Activated naive CD8-positive, alpha-beta T cell treated with anti-CD3 and anti-CD28 coated beads, Interleukin-2, amount 50 U/mL, for 24 hours (primary cell): ENCODE data around the gene RPL35A.
"Not testable (repeated sequence)": the region's sequence is repeated elsewhere in the genome, so short reads cannot be mapped to it uniquely, and the experiment has no call there.

Experiments used
- ATAC-seq: fragments of 150-1000 bp; cut with Tn5 transposase; one replicate; pipeline ENCODE4 v1.10.0; 2021
- DNase-seq: peaks from one replicate; pipeline ENCODE4 v3.0.0; 2021
- H3K27ac Mint-ChIP-seq: one replicate; pipeline ENCODE4 v1.8.0; 2021; ENCODE audit warnings: mild to moderate bottlenecking, mixed read lengths
- H3K27me3 Mint-ChIP-seq: one replicate; pipeline ENCODE4 v1.8.0; 2021; ENCODE audit warnings: mixed read lengths
- H3K36me3 Mint-ChIP-seq: one replicate; pipeline ENCODE4 v1.8.0; 2021; ENCODE audit warnings: low read depth, mixed read lengths
- H3K4me1 Mint-ChIP-seq: one replicate; pipeline ENCODE4 v1.8.0; 2021; ENCODE audit warnings: mixed read lengths
- H3K4me3 Mint-ChIP-seq: one replicate; pipeline ENCODE4 v1.8.0; 2021; ENCODE audit warnings: mild to moderate bottlenecking, moderate library complexity, mixed read lengths
- H3K9me3 Mint-ChIP-seq: one replicate; pipeline ENCODE4 v1.8.0; 2021; ENCODE audit warnings: mixed read lengths

RPL35A gene

DNA sequence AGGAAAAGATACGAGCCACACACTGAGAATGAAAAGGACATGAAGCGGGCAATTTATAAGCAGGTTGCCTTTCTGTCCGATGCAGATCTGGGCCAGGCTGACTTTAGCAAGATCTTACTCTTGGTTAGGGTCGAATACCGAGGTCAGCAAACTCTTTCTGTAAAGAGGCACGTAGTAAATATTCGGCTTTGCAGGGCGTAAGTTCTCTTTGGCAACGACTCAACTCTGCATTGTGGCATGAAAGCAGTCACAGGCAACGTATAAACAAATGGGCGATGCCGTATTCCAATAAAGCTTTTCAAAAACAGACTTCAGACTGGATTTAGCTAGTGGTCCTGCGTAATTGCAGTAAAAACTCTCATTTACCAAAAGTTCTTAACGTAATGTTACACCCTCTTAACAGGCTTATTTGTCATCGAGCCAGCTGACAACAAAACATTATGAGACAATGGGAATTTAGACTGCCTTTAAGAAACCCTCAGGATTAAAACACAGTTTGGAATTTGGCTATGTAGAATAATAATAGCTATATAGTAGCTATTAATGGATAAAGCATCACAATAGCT, 13.1 kb upstream of the RPL35A start:
- Mint-ChIP-seq H3K4me3 (no peak overlapping the region), H3K36me3 (peaks cover 2% of the 10 kb centered on the region), H3K27me3 (no peaks in the 10 kb centered on the region), H3K9me3 (no peaks in the 10 kb centered on the region), H3K4me1 (peaks cover 3% of the 10 kb centered on the region), H3K27ac (no peak overlapping the region)
- DNase-seq (no peak), ATAC-seq (no peak)

- ATAC-seq (no peak), DNase-seq (no peak)
- H3K27ac Mint-ChIP-seq = no peak overlapping the region
- H3K9me3 Mint-ChIP-seq = no peaks in the 10 kb centered on the region
- H3K36me3 Mint-ChIP-seq = no peaks in the 10 kb centered on the region
- no peak overlapping the region for H3K4me3 Mint-ChIP-seq
- peaks cover 4% of the 10 kb centered on the region for H3K4me1 Mint-ChIP-seq
- no peaks in the 10 kb centered on the region for H3K27me3 Mint-ChIP-seq
These were observed 9.1 kb upstream of the RPL35A start for GRCh38 chr3:197940745-197941384.

DNA sequence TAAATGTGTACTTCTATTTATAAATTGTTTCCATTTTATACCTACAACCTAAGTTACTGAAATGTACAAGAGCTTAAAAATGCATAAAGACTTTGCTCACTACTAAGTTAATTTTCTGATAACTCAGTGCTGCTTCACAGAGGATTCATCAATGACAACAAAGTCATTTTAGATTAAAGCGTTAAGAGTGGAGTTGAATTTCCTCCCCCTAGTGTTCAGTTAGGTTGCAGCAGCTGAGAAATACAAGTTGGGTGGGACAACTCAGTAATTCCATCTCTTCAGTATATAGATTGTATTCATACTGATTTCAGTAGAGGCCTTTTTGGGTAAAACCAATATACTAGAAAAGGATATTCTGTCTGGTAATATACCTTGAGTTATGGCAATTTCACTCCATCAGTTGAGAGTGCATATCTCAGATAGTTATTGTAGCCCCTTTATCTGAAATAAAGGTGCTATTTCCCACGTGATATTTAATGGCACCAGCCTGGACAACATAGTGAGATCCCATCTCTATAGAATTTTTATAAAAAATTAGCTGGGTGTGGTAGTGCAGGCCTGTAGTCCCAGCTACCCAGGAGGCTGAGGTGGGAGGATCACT, 6.9 kb upstream of the RPL35A start:
- Mint-ChIP-seq H3K4me1 (peaks cover 4% of the 10 kb centered on the region), H3K4me3 (no peak overlapping the region)

GRCh38 chr3:197949191-197949777, 706 bp upstream of the RPL35A start:
- H3K36me3 Mint-ChIP-seq = peaks cover 43% of the 10 kb centered on the region
- ATAC-seq (peak; percentile 4), DNase-seq (no peak)
- H3K4me3 Mint-ChIP-seq = peak overlapping the region; percentile 97
- H3K9me3 Mint-ChIP-seq = no peaks in the 10 kb centered on the region
- H3K27me3 Mint-ChIP-seq = no peaks in the 10 kb centered on the region
- H3K4me1 Mint-ChIP-seq = peaks cover 41% of the 10 kb centered on the region
- peak overlapping the region; percentile 100 for H3K27ac Mint-ChIP-seq

More for the DNA sequence above, 6.9 kb upstream of the RPL35A start:
- H3K36me3 Mint-ChIP-seq = no peaks in the 10 kb centered on the region
- H3K27ac Mint-ChIP-seq = no peak overlapping the region
- H3K27me3 Mint-ChIP-seq = no peaks in the 10 kb centered on the region
- ATAC-seq (peak; percentile 86), DNase-seq (no peak)
- H3K9me3 Mint-ChIP-seq = no peaks in the 10 kb centered on the region

- H3K27me3 Mint-ChIP-seq = no peaks in the 10 kb centered on the region
- H3K27ac Mint-ChIP-seq = peak overlapping the region; percentile 100
- ATAC-seq = no peak
- H3K9me3 Mint-ChIP-seq = no peaks in the 10 kb centered on the region
- no peak for DNase-seq
- H3K4me1 Mint-ChIP-seq = peaks cover 49% of the 10 kb centered on the region
- H3K36me3 Mint-ChIP-seq = peaks cover 57% of the 10 kb centered on the region
- H3K4me3 Mint-ChIP-seq = peak overlapping the region; percentile 97
These were observed 679 bp downstream of the RPL35A start for GRCh38 chr3:197950677-197951061.

GRCh38 chr3:197951392-197951990, 1.5 kb downstream of the RPL35A start:
- no peak for DNase-seq
- no peaks in the 10 kb centered on the region for H3K9me3 Mint-ChIP-seq
- ATAC-seq = no peak
- peaks cover 51% of the 10 kb centered on the region for H3K4me1 Mint-ChIP-seq
- H3K4me3 Mint-ChIP-seq = peak overlapping the region; percentile 97
- H3K27ac Mint-ChIP-seq = peak overlapping the region; percentile 100
- no peaks in the 10 kb centered on the region for H3K27me3 Mint-ChIP-seq
- peaks cover 64% of the 10 kb centered on the region for H3K36me3 Mint-ChIP-seq

DNA sequence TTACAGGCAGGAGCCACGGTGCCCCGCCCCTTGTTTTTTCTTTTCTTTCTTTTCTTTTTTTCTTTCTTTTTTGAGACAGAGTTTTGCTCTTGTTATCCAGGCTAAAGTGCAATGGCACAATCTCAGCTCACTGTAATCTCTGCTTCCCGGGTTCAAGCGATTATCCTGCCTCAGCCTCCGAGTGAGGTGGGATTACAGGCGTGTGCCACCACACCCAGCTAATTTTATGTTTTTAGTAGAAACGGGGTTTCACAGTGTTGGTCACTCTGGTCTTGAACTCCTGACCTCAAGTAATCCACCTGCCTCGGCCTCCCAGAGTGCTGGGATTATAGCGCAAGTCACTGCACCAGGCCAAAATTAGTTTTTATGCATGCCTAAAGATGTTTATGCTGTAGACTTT, 2.5 kb downstream of the RPL35A start:
- no peak for ATAC-seq
- no peak for DNase-seq
- H3K4me3 Mint-ChIP-seq = peak overlapping the region; percentile 97
- no peaks in the 10 kb centered on the region for H3K9me3 Mint-ChIP-seq
- peaks cover 74% of the 10 kb centered on the region for H3K36me3 Mint-ChIP-seq
- peaks cover 59% of the 10 kb centered on the region for H3K4me1 Mint-ChIP-seq
- H3K27me3 Mint-ChIP-seq = no peaks in the 10 kb centered on the region
- peak overlapping the region; percentile 83 for H3K27ac Mint-ChIP-seq

DNA sequence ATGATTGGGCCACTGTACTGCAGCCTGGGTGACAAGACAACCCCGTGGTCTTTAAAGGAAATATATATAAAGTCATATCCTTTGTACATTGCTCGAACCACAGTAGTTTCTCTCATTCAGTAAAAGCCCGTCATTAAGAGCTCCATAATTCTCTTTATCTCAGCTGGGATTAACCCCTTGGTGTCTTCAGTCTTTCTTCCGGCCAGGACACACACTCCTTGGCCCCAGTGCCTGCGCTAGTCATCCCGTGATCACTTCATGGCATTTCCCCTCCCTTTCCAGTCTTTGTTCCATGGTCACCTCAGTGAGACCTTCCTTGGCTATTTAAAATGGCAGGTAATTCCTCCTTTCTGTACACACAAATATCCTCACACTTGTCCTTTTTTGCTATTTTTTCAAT, 3.3 kb downstream of the RPL35A start:
- Mint-ChIP-seq H3K36me3 (peaks cover 77% of the 10 kb centered on the region), H3K9me3 (no peaks in the 10 kb centered on the region), H3K4me3 (peak overlapping the region; percentile 97), H3K27me3 (no peaks in the 10 kb centered on the region), H3K27ac (peak overlapping the region; percentile 83), H3K4me1 (peaks cover 64% of the 10 kb centered on the region)
- ATAC-seq = no peak
- no peak for DNase-seq

- Mint-ChIP-seq H3K9me3 (no peaks in the 10 kb centered on the region), H3K27me3 (no peaks in the 10 kb centered on the region), H3K27ac (peak overlapping the region; percentile 83), H3K36me3 (peaks cover 78% of the 10 kb centered on the region), H3K4me3 (peak overlapping the region; percentile 97), H3K4me1 (peaks cover 69% of the 10 kb centered on the region)
- DNase-seq = no peak
- ATAC-seq = no peak
These were observed 3.9 kb downstream of the RPL35A start for GRCh38 chr3:197953881-197954280.

DNA sequence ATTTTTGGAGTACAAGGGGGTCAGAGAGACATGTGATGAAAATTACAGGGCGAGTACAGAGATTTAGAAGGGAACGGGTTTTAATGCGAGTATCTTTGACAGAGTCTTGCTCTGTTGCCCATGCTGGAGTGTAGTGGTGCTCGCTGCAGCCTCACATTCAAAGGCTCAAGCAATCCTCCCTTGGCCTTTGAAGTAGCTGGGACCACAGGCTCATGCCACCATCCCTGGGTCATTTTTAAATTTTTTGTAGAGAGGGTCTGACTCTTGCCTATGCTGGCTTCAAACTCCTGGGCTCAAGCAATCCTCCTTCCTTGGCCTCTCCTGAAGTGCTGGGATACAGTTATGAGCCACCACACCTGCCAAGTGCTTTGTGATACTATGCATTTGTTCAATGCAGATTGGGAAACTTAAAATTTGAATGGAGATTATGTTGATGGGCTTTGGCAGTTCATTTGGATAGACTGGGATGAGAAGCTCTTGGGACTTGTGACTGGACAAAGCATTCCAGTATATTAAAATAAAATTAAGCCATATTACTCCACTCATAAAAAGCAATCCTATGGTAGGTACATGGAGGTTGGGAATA, 6.0 kb downstream of the RPL35A start:
- peaks cover 71% of the 10 kb centered on the region for H3K4me1 Mint-ChIP-seq
- H3K9me3 Mint-ChIP-seq = no peaks in the 10 kb centered on the region
- peak overlapping the region; percentile 46 for H3K27ac Mint-ChIP-seq
- H3K36me3 Mint-ChIP-seq = peaks cover 68% of the 10 kb centered on the region
- ATAC-seq = no peak
- H3K27me3 Mint-ChIP-seq = no peaks in the 10 kb centered on the region
- no peak overlapping the region for H3K4me3 Mint-ChIP-seq
- no peak for DNase-seq

DNA sequence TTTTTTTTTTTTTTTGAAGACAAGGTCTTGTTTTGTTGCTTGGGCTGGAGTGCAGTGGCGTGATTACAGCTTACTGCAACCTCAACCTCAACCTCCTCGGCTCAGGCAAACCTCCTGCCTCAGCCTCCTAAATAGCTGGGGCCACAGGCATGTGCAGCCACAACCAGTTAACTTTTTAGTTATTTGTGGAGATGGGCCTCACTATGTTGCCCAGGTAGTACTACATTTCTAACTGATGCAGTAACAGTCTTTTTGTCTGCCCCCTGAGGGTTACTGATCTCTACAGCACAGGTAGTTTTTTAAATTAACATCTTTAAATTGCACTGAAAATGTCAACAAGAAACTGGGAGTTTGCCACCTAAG, 6.6 kb downstream of the RPL35A start:
- peaks cover 76% of the 10 kb centered on the region for H3K4me1 Mint-ChIP-seq
- no peak for DNase-seq
- no peaks in the 10 kb centered on the region for H3K27me3 Mint-ChIP-seq
- no peak overlapping the region for H3K4me3 Mint-ChIP-seq
- no peaks in the 10 kb centered on the region for H3K9me3 Mint-ChIP-seq
- ATAC-seq = no peak
- H3K36me3 Mint-ChIP-seq = peaks cover 62% of the 10 kb centered on the region
- H3K27ac Mint-ChIP-seq = peak overlapping the region; percentile 2

DNA sequence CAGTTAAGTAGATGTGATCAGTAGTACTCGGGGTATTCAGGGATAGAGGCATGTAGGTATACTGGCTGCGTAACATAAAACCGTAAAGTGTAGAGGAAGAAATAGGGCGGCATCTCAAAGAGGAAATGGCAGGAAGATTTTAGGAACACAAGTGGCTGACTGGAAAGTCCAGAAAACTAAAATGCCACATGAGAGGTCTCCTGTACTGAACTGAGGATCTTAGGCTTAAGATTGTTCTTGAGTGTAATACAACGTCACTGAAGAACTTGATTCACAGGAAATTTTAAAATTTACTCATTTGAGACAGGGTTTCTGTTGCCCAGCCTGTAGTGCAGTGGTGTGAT, 7.8 kb downstream of the RPL35A start:
- Mint-ChIP-seq H3K9me3 (no peaks in the 10 kb centered on the region), H3K36me3 (peaks cover 52% of the 10 kb centered on the region), H3K4me1 (peaks cover 79% of the 10 kb centered on the region), H3K4me3 (no peak overlapping the region), H3K27me3 (no peaks in the 10 kb centered on the region), H3K27ac (peak overlapping the region; percentile 2)
- no peak for DNase-seq
- no peak for ATAC-seq

DNA sequence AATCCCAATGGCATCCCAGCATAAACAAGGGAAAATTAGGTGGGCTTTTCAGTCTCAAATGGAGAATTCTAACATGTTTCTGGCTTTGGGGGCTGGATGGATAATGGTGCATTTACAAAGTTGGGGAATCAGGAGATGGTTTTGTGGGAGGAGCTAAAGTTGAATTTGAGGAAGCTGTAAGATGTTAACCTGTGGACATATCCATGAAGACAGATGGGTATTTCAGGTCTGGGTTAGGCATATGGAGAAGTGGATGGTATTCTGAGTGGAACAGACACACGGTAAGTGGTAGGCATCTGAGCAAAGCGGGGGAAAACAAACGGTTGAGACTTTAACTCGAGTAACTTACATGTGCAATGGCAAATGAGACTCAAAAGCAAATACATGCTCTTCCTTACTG, 8.4 kb downstream of the RPL35A start:
- Mint-ChIP-seq H3K27me3 (no peaks in the 10 kb centered on the region), H3K4me1 (peaks cover 73% of the 10 kb centered on the region), H3K4me3 (peak overlapping the region; percentile 89), H3K9me3 (no peaks in the 10 kb centered on the region), H3K36me3 (peaks cover 47% of the 10 kb centered on the region), H3K27ac (peak overlapping the region; percentile 43)
- DNase-seq (no peak), ATAC-seq (no peak)

DNA sequence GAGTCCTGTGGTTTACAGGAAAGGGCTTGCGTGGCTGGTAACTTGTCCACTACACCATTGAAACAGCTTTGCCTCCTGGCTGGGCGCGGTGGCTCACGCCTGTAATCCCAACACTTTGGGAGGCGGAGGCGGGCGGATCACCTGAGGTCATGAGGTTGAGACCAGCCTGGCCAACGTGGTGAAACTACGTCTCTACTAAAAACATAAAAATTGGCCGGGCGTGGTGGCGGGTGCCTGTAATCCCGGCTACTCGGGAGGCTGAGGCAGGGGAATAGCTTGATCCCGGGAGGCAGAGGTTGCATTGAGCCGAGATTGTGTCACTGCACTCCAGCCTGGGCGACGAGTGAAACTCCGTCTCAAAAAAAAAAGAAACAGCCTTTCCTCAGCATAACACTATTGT, 8.9 kb downstream of the RPL35A start:
- not testable (repeated sequence) for H3K9me3 Mint-ChIP-seq, ATAC-seq, H3K27me3 Mint-ChIP-seq, DNase-seq
- H3K36me3 Mint-ChIP-seq = peaks cover 42% of the 10 kb centered on the region
- H3K4me3 Mint-ChIP-seq = peak overlapping the region; percentile 89
- H3K27ac Mint-ChIP-seq = peak overlapping the region; percentile 43
- peaks cover 68% of the 10 kb centered on the region for H3K4me1 Mint-ChIP-seq
